GM18505 (cell line): ENCODE measurements around the gene YEATS4.

Source experiments
- ATAC-seq: cut with Tn5 transposase; IDR thresholded peaks from one replicate; pipeline ENCODE4 v1.9.1; 2021; ENCODE audit not compliant: unreplicated experiment
- POLR2A ChIP-seq: IDR thresholded peaks from 4 replicates; pipeline ENCODE4 v1.6.1; 2011; ENCODE audit warnings: borderline replicate concordance; ENCODE audit not compliant: insufficient read depth, insufficient read length; ENCODE audit errors: extremely low read depth

YEATS4 gene

DNA sequence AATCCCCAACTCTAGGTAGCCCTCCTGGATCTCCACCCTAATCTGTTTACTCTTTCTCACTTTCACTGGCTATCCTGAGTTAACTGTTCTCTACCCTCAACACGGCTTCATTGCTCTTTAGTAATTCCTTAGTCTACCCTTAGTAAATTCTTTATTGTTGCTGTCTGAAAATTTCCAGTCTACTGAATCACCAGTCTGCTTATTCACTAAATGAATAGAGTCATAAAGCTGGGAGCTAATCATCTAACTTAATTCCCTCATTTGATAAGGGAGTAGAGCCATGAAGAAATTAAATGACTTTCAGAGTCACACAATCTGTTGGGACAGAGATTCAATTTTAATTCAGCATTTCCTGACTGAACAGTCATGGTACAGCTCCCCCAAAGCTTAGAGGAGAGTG is 36.5 kb downstream of the YEATS4 start:
- TF ChIP-seq POLR2A, result no peak
- ATAC-seq, result no peak

DNA sequence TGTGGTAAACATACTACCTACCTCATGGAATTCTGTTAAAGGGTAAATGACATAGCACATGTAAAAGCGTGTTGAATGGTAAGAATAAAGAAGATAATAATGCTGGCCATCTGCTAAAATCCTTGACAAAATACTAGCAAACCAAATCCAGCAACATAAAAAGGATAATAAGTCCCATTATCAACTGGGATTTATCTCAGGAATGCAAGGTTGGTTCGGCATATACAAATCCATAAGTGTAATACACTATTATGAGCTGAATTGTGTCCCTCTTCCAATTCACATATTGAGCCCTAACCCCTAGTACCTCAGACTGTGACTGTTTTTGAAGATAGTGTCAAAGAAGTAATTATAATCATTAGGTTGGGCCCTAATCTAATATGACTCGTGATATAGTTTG is 37.4 kb downstream of the YEATS4 start:
- ATAC-seq, result no peak
- TF ChIP-seq POLR2A, result no peak

DNA sequence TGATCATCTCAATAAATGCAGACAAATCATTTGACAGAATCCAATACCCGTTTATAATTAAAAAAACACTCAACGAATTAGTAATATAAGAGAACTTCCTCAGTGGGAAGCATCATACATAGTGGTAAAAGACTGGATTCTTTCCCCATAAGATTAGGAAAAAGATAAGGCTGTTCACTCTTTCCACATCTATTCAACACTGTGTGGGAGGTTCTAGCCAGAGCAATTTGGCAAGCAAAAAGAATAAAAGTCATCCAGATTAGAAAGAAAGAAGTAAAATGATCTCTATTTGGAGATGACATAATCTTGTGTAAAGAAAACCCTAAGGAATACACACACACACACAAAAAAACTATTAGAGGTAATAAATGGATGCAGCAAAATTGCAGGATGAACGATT is 38.4 kb downstream of the YEATS4 start:
- no peak for ATAC-seq

DNA sequence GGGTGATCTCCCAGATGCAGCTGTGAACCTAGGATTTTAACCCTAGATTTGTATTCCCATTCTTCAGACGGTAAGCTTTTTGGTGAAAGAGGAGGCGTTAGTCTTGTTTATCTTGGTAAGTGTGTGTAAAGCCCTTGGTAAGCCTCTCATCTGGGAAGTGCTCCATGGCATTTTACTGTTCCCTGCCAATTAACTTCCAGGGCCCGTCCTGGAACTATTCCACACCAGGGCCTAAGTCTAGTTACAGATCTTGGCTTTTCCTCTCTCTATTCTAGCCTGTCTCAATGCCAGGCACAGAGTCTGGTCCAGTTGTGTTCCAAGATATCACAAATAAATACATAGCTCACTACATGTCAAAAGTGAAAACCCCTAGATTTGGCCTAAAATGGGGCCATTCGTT is 42.4 kb downstream of the YEATS4 start:
- ATAC-seq, result no peak

More for the DNA sequence above, 38.4 kb downstream of the YEATS4 start:
- no peak for TF ChIP-seq POLR2A

DNA sequence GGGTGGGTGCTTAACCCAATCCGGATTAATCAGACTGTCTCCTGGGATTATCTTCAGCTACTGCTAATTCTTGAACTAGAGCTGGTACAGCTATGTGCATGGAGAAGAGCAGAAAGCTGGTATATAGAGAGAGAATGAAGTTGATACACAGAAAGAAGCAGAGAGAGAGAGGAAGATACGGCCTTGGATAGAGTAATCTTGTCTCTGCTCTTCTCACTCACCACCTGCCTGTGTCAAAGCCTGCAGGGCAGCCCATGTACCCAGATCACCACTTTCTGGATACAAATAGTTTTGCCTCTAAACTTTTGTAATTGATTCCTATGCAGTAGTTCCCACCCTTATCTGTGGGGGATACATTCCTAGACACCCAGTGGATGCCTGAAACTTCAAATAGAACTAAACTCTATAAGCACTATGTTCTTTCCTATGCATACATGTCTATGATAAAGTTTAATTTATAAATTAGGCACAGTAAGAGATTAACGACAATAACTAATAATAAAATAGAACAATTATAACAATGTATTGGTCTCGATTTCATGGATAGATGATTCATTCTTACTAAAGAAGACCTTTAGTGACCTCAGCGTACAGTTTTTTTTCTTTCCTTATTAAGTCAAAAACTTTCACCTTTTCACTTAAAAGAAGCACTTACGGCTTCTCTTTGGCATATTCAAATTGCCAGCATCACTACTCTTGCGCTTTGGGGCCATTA is 45.5 kb downstream of the YEATS4 start:
- ATAC-seq, result no peak
- TF ChIP-seq POLR2A, result no peak

More for the DNA sequence above, 42.4 kb downstream of the YEATS4 start:
- no peak for TF ChIP-seq POLR2A

DNA sequence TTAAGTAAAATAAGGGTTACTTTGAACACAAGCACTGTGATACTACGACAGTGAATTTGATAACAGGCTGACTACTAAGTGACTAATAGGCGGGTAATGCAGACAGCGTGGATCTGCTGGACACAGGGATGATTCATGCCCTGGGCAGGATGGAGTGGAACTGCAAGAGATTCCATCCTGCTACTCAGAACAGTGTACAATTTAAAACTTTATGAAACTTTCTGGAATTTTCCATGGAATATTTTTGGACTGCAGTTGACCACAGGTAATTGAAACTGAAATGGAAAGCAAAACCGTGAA is 46.0 kb downstream of the YEATS4 start:
- no peak for ATAC-seq
- no peak for TF ChIP-seq POLR2A

DNA sequence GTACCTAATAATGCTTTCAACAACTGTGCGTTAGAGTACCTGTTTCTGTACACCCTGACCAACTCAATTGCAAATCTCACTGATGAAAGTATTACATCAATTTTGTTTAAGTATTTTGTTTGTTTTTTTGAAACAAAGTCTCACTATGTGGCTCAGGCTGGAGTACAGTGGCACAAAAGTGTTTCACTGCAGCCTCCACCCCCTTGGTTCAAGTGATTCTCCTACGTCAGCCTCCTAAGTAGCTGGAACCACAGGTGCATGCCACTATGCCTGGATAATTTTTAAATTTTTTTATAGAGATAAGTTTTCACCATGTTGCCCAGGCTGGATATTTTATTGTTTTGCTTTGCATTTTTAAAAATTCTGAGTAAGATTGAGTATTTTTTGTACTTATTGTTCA is 46.7 kb downstream of the YEATS4 start:
- TF ChIP-seq POLR2A, result no peak
- no peak for ATAC-seq

DNA sequence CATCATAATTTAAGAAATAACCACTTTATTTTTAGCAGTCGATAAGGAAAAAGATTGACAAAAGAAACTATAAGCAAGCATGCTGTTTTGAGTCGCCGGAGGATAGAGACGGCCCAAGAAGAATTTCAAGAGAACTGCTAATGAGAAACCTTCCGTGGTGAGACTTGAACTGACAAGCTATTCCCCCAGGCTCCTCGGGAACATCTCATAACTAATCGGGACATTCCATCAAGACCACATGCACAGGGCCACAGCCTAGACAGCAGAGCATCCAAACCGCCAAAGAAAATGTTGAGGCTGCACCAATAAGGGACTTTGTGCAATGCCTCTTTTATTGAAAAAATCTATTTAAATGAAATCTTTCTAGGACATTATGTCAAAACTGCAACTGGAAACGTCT is 51.0 kb downstream of the YEATS4 start:
- ATAC-seq, result no peak
- no peak for TF ChIP-seq POLR2A

DNA sequence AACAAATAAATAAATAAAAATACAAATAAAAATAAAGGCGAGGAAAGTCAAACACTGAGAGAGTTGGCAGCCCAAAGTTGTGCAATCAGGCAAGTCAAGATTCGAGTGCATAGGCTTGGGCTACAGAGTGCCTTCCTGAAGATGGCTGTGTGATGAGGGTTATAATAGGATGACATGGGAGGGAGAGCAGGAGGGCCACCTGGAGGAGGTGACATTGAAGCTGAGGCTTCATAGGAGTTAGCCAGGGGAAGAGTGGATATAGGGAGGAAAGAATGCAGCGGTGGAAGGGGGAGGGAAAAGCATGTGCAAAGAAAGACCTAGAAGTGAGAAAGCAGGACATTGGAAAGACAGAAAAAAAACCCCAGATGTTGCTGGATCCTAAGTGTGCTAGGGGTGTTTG is 53.1 kb downstream of the YEATS4 start:
- ATAC-seq, result no peak
- no peak for TF ChIP-seq POLR2A

DNA sequence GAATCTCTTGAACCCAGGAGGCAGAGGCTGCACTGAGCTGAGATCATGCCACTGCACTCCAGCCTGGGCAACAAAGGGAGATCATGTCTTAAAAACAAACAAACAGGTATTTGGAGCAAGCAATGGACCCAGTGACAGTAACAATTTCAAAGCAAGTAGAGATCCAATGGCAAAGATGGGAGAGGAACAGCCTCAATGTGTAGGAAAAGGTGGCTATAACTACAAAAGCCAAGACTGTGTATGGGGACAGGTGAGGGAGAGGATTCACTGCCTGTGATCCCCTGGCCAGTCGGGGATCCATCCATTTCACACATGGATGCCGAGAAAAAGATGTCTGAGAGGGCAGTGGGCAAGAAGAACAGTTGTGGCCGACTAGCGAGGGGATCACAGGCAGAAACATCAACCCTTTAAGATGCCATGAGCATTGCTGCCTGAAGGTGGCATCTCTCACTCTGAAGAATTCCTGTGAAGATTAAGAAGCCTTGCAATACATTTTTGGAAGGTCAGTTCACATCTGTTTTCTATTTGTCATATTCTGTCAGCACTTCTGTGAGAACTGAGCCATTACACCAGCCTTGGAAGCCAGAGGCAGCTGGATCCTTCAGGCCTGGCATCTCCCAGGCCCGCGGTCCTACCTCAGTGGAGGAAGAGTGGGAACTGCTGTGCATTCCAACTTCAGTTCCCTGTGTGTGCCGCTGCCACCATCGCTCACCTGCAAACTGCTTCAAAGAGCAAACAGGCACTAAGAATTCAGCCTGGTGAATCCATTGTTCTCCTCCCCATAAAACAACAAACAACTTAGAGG is 56.1 kb downstream of the YEATS4 start:
- no peak for TF ChIP-seq POLR2A
- ATAC-seq, result no peak

DNA sequence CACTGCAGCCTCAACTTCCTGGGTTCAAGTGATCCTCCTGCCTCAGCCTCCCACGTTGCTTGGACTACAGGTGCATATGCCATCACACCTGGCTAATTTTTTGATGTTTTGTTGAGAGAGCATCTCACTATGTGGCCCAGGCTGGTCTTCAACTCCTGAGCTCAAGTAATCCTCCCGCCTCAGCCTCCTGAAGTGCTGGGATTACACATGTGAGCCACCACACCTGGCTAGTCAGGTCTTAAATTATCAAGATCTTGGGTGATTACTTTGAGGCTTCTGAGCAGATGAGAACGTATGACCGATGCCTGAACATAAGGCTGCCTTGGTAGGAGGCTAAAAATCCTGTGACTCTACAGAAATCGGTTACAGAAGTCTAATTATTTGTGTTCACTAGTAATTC is 57.7 kb downstream of the YEATS4 start:
- TF ChIP-seq POLR2A, result no peak
- no peak for ATAC-seq

DNA sequence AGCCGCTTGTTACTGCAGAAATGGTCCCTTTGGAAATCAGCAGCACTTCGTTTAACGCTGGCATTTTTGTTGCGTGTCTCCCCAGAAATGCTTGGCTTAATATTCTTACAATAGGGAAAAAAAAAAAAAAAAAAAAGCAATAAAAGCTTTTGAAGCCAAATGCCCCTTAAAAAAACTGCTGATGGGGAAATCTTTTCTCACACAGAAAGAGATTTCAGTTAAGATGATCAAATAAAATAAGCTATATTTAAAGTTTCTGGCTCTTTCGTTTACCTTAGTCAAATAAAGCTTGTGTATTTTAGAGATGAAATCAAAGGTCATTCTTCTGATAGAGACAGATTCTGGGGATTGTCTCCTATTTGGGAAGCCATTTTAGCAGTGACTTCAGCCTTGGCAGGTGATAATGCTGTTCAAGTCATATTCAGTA is 58.2 kb downstream of the YEATS4 start:
- no peak for TF ChIP-seq POLR2A
- no peak for ATAC-seq

DNA sequence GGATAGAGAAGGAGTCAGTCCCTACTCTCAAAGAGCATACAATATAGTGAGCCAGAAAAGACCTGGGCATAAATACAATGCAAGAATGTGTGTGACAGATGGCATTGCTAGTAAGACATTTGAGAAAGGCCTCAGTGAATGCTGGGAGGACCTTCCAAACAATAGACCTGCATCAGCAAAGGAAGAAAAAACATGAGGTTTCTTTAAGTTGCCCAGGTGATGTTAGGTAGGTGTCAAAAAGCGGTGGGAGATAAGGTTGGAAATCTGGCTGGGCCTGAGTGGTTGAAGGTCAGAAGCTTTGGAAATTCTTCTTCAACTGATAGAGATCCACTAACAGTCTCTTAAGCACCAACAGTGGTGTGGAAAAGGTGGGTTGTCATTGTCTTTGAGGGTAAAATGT is 60.2 kb downstream of the YEATS4 start:
- no peak for ATAC-seq
- no peak for TF ChIP-seq POLR2A

DNA sequence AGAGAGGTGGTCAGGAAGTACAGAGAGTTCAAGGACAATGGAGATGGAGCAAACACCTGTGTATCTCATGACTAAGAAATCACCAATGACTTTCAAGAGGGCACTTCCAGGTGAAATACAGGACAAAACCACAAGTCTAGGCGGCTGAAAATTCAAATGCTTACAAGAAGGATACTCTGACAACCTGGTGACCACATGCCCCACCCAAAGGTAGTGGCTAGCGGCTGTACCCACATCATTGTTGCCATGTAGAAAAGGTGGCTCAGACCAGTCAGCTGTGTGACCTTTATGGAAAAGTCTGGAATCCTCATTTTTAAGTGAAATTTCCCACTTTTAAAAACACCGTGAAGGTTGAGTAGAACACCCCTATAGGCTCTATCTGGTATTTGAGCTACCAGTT is 62.0 kb downstream of the YEATS4 start:
- no peak for TF ChIP-seq POLR2A
- ATAC-seq, result no peak

DNA sequence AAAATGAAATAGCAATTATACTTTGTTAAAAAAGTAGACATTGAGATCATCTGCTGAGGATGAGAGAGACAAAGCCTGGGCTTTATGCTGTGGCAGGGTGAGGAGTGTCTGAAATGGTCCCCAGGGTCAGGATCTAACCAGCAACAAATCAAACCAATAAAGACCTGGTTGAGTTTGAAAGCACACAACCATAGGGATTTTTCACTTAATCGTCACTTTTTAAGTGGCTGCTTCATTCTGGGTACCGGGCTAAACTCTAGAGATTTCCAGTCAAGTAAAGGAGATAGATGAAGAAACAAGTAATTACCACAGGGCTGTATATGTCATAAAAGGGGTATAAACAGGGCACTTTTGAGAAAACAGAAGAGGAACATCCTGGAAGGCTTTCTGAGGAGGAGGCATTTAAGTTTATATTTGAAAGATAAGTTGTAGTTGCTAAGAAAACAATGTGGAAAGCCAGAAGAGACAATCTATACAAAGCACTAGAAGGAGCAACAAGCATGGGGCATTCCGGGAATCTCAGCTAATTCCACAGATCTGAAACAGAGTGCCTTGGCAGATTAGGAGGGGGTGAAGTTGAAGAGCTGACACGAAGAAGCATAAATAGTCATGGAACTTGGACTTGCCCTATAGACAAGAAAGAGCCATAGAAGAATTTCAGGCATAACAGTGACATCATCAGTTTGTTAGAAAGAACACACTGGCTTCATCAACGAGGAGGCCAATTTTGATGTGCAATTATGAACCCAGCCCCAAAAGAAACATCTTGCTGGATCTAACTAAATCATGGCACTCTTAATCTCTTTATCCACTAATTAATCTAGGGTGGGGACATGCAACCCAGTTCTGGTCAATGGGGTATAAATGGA is 63.7 kb downstream of the YEATS4 start:
- TF ChIP-seq POLR2A, result no peak
- ATAC-seq, result no peak
